Trophoblast cell (in vitro differentiated cells and primary cell): ENCODE measurements around the gene PRR16.

Source experiments
- DNase-seq, 2 donors: peaks; one replicate each; pipeline ENCODE4 v3.0.0-alpha.2; 2016
- H2AFZ ChIP-seq: 2 replicates; pipeline ENCODE4 v1.6.1; 2013; ENCODE audit warnings: low read length, moderate library complexity, mild to moderate bottlenecking; ENCODE audit not compliant: insufficient read depth, poor library complexity
- H2AK5ac ChIP-seq: 2 replicates; pipeline ENCODE4 v1.6.1; 2013; ENCODE audit warnings: mild to moderate bottlenecking, low read length
- H2BK120ac ChIP-seq: 2 replicates; pipeline ENCODE4 v1.6.1; 2013; ENCODE audit warnings: low read length, mild to moderate bottlenecking, moderate library complexity; ENCODE audit not compliant: insufficient read depth, poor library complexity
- H2BK12ac ChIP-seq: 2 replicates; pipeline ENCODE4 v1.6.1; 2013; ENCODE audit warnings: mild to moderate bottlenecking, low read length, moderate library complexity
- H2BK5ac ChIP-seq: 2 replicates; pipeline ENCODE4 v1.6.1; 2013; ENCODE audit warnings: low read length, low read depth, moderate library complexity, mild to moderate bottlenecking; ENCODE audit not compliant: poor library complexity
- H3K14ac ChIP-seq: 2 replicates; pipeline ENCODE4 v1.6.1; 2013; ENCODE audit warnings: mild to moderate bottlenecking, low read length
- H3K18ac ChIP-seq: 2 replicates; pipeline ENCODE4 v1.6.1; 2013; ENCODE audit warnings: mild to moderate bottlenecking, low read length
- H3K23ac ChIP-seq: 2 replicates; pipeline ENCODE4 v1.6.1; 2013; ENCODE audit warnings: low read length
- H3K27ac ChIP-seq: 2 replicates; pipeline ENCODE4 v1.5.1; 2013; ENCODE audit warnings: low read depth, mild to moderate bottlenecking, inconsistent platforms, low read length, moderate library complexity
- H3K27me3 ChIP-seq: 2 replicates; pipeline ENCODE4 v1.6.1; 2013; ENCODE audit warnings: inconsistent platforms, mild to moderate bottlenecking, low read length, moderate library complexity; ENCODE audit not compliant: insufficient read depth
- H3K36me3 ChIP-seq, 2 experiments: 1 replicate in 1 of 2; 2 replicates in 1 of 2; pipeline ENCODE4 v1.6.1; 2013; ENCODE audit warnings: low read length in 2 of 2, mild to moderate bottlenecking in 2 of 2, moderate library complexity in 1 of 2; ENCODE audit not compliant: insufficient read depth in 2 of 2, control insufficient read depth in 1 of 2
- H3K4ac ChIP-seq: 2 replicates; pipeline ENCODE4 v1.6.1; 2013; ENCODE audit warnings: low read depth, mild to moderate bottlenecking, low read length, moderate library complexity
- H3K4me1 ChIP-seq, 2 experiments: 1 replicate in 1 of 2; 2 replicates in 1 of 2; pipeline ENCODE4 v1.6.1; 2013; ENCODE audit warnings: low read length in 2 of 2, mild to moderate bottlenecking in 2 of 2, moderate library complexity in 1 of 2; ENCODE audit not compliant: insufficient read depth in 2 of 2, control insufficient read depth in 1 of 2
- H3K4me2 ChIP-seq: 2 replicates; pipeline ENCODE4 v1.6.1; 2013; ENCODE audit warnings: inconsistent platforms, mild to moderate bottlenecking, low read length, moderate library complexity
- H3K4me3 ChIP-seq: 2 replicates; pipeline ENCODE4 v1.5.1; 2013; ENCODE audit warnings: mild to moderate bottlenecking, low read depth, low read length, inconsistent platforms
- H3K79me1 ChIP-seq: one replicate; pipeline ENCODE4 v1.6.1; 2013; ENCODE audit warnings: low read length
- H3K79me2 ChIP-seq: 2 replicates; pipeline ENCODE4 v1.6.1; 2013; ENCODE audit warnings: low read length, mild to moderate bottlenecking; ENCODE audit not compliant: control insufficient read depth, insufficient read depth, poor library complexity
- H3K9ac ChIP-seq: 2 replicates; pipeline ENCODE4 v1.6.1; 2013; ENCODE audit warnings: mild to moderate bottlenecking, low read length
- H3K9me3 ChIP-seq: 2 replicates; pipeline ENCODE4 v1.6.1; 2013; ENCODE audit warnings: low read depth, mild to moderate bottlenecking, control low read depth, inconsistent platforms, low read length; ENCODE audit not compliant: insufficient read depth
- H4K12ac ChIP-seq: 2 replicates; pipeline ENCODE4 v1.6.1; 2013; ENCODE audit warnings: low read depth, mild to moderate bottlenecking, low read length, moderate library complexity
- H4K8ac ChIP-seq: 2 replicates; pipeline ENCODE4 v1.6.1; 2013; ENCODE audit warnings: low read depth, mild to moderate bottlenecking, low read length, moderate library complexity
- H4K91ac ChIP-seq: one replicate; pipeline ENCODE4 v1.6.1; 2013; ENCODE audit warnings: low read depth, mild to moderate bottlenecking, low read length, moderate library complexity
- WGBS: extraction: QIAGEN DNeasy Blood & Tissue Kit; methylation state at CpG from one replicate; pipeline ENCODE4 v1.1.7; 2013; ENCODE audit warnings: missing lambda C conversion rate; ENCODE audit not compliant: insufficient read length, insufficient coverage; ENCODE audit errors: extremely low coverage; 5-methylcytosine and 5-hydroxymethylcytosine counted together

PRR16 gene

DNA sequence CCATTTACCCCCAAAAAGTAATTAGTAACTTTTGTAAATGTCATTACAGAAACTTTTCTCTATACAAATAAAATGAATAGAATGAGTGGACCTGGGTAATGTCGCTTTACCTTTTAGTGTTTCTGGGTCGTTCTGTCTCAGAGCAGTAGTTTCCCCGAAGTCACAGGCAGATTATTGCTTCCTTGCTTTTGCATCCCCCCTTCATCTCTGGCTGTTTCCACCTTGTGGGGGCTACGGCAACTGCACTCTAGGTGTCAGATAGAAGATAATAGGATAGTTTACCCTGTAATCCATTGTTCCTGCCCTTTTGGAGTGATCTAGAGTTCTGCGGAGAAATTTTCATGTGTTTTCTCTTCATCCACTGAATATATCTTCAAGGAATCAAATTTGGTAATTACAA, 68.7 kb downstream of the PRR16 start:
- H3K23ac ChIP-seq, result no peak overlapping the region

DNA sequence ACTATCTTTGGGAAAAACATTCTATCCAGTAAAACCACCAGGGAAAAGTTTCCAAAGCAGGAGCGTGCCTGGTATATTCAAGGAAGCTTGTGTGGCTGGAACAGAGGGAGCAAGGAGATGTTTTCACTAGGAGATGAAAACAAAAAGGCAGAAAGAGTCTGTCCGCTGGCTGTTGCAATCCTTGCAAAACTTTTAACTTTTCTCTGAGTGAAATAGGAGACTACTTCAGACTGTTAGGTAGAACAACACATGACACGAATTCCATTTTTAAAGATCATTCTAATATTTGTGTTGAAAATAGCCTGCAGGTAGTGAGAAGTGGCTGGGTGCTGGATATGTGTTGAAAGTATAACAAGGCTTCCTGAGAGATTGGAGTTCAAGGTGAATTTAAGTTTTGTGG, 69.5 kb downstream of the PRR16 start:
- peak; percentile 9 to 50 for DNase-seq
- Histone ChIP-seq H3K27me3 (no peaks in the 10 kb centered on the region), H3K9me3 (no peaks in the 10 kb centered on the region), H3K79me1 (no peaks in the 10 kb centered on the region), H2AK5ac (no peak overlapping the region), H3K4me1 (no peaks in the 10 kb centered on the region), H3K36me3 (no peaks in the 10 kb centered on the region), H3K27ac (no peak overlapping the region), H4K12ac (no peak overlapping the region), H3K14ac (no peak overlapping the region), H3K79me2 (no peaks in the 10 kb centered on the region), H3K18ac (no peak overlapping the region), H4K91ac (no peak overlapping the region), H3K23ac (no peak overlapping the region), H2AFZ (no peak overlapping the region), H2BK120ac (no peak overlapping the region), H3K4me2 (no peak overlapping the region), H3K9ac (no peak overlapping the region), H4K8ac (no peak overlapping the region), H3K4me3 (no peak overlapping the region), H3K4ac (no peak overlapping the region), H2BK5ac (no peak overlapping the region), H2BK12ac (no peak overlapping the region)
- WGBS, result no CpG with 5 or more reads among the region's 3 CpGs

More for the DNA sequence above, 68.7 kb downstream of the PRR16 start:
- Histone ChIP-seq H3K79me2 (no peaks in the 10 kb centered on the region), H3K27ac (no peak overlapping the region), H4K8ac (no peak overlapping the region), H4K12ac (no peak overlapping the region), H3K18ac (no peak overlapping the region), H3K4me2 (no peak overlapping the region), H2BK120ac (no peak overlapping the region), H3K36me3 (no peaks in the 10 kb centered on the region), H3K27me3 (no peaks in the 10 kb centered on the region), H2BK12ac (no peak overlapping the region), H3K9me3 (no peaks in the 10 kb centered on the region), H2BK5ac (no peak overlapping the region), H3K4me1 (no peaks in the 10 kb centered on the region), H2AK5ac (no peak overlapping the region), H3K4me3 (no peak overlapping the region), H3K79me1 (no peaks in the 10 kb centered on the region), H3K4ac (no peak overlapping the region), H4K91ac (no peak overlapping the region), H3K14ac (no peak overlapping the region), H2AFZ (no peak overlapping the region), H3K9ac (no peak overlapping the region)
- WGBS, result no CpG with 5 or more reads among the region's 5 CpGs
- DNase-seq, result no peak

DNA sequence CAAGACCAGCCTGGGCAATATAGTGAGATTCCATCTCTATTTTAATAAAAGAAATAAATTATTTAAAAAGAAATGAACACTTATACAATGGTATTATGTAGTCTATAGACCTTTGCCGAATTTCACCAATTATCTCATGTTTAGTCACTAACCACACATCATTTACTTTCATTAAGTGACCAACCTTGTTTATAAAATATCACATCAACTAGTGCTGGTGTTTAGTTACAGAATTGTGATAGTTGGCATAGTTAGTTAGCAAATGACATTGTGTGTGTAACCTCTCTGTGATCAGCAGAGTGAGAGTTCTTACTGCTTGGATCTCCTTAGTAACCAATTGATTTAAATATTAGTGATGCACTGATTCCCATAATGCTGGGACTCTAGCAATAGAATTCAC, 71.8 kb downstream of the PRR16 start:
- Histone ChIP-seq H3K4me1 (no peaks in the 10 kb centered on the region), H4K8ac (no peak overlapping the region), H3K9me3 (no peaks in the 10 kb centered on the region), H3K4me2 (no peak overlapping the region), H3K79me1 (no peaks in the 10 kb centered on the region), H3K4me3 (no peak overlapping the region), H3K14ac (no peak overlapping the region), H2BK120ac (no peak overlapping the region), H2BK5ac (no peak overlapping the region), H2BK12ac (no peak overlapping the region), H3K4ac (no peak overlapping the region), H2AK5ac (no peak overlapping the region), H3K9ac (no peak overlapping the region), H3K36me3 (no peaks in the 10 kb centered on the region), H3K27ac (no peak overlapping the region), H3K79me2 (no peaks in the 10 kb centered on the region), H3K23ac (no peak overlapping the region), H3K18ac (no peak overlapping the region), H4K91ac (no peak overlapping the region), H2AFZ (no peak overlapping the region), H3K27me3 (no peaks in the 10 kb centered on the region), H4K12ac (no peak overlapping the region)
- no peak for DNase-seq
- whole genome bisulfite sequencing, result no CpG with 5 or more reads among the region's 1 CpG

DNA sequence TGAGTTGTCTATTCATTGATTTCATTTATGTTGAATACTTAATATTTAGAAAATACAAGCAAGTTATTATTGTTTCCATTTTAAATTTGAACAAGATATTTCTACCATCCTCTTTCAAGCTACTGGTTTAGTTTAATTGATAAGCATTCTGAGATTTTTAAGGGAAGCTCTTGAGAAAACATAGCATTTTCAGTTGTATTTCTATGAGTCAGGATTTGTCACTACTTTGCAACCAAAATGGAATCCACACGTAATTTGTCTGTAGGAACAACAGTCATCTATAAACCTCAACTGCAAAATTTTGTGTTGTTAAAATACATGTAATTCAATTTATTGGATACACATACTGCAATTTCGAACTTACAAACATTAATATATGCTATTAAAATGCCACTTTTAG, 74.0 kb downstream of the PRR16 start:
- Histone ChIP-seq H2BK12ac (no peak overlapping the region), H2AK5ac (no peak overlapping the region), H2BK120ac (no peak overlapping the region), H3K36me3 (no peaks in the 10 kb centered on the region), H2BK5ac (no peak overlapping the region), H4K8ac (no peak overlapping the region), H3K27me3 (no peaks in the 10 kb centered on the region), H3K9me3 (no peaks in the 10 kb centered on the region), H3K4ac (no peak overlapping the region), H4K12ac (no peak overlapping the region), H2AFZ (no peak overlapping the region), H3K4me3 (no peak overlapping the region), H3K4me2 (no peak overlapping the region), H4K91ac (no peak overlapping the region), H3K14ac (no peak overlapping the region), H3K79me2 (no peaks in the 10 kb centered on the region), H3K27ac (no peak overlapping the region), H3K9ac (no peak overlapping the region), H3K79me1 (no peaks in the 10 kb centered on the region), H3K4me1 (no peaks in the 10 kb centered on the region), H3K23ac (no peak overlapping the region), H3K18ac (no peak overlapping the region)
- whole genome bisulfite sequencing, result no CpG with 5 or more reads among the region's 2 CpGs
- DNase-seq, result no peak
